CD4-positive, alpha-beta T cell treated with Interferon gamma for 1 hour (primary cell): ENCODE results near the gene KPNA3.
"Not testable (repeated sequence)": the region's sequence is repeated elsewhere in the genome, so short reads cannot be mapped to it uniquely, and the experiment has no call there.

Experiments used
- DNase-seq: peaks from one replicate; pipeline ENCODE4 v3.0.0-alpha.2; 2020

KPNA3 gene

GRCh38 chr13:49739498-49740187 lies 52.8 kb downstream of the KPNA3 start:
- no peak for DNase-seq

DNA sequence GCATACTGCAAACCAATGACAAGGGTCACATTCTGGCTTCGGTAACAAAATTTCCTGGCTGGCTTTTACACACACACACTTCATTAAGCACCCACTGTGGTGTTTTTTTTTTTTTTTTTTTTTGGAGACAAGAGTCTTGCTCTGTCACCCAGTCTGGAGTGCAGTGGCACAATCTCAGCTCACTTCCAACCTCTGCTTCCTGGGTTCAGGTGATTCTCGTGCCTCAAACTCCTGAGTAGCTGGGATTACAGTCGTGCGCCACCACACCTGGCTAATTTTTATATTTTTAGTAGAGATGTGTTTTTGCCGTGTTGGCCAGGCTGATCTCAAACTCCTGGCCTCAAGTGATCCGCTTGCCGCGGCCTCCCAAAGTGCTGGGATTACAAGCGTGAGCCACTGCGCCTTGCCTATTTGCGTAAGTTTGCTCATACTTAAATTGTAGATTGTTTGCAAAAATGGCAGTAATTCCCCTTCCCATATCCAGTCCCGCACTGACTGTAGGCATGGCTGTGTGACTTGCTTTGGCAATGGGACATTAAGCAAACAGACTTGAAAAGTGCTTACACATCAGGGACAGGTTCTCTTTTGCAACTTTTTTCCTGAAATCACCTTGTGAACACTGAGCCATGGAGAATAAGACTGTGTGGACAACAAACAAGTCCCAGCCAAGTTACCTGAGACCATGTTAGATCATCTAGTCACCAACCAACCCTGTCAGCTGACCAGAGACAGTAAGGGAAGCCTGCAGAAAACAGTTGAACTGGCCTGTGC lies 59.1 kb downstream of the KPNA3 start:
- DNase-seq = no peak

- no peak for DNase-seq
Measured at GRCh38 chr13:49731766-49732165, 60.7 kb downstream of the KPNA3 start.

GRCh38 chr13:49716615-49717014 lies 75.9 kb downstream of the KPNA3 start:
- DNase-seq = no peak

- no peak for DNase-seq
Measured at GRCh38 chr13:49714757-49715156, 77.7 kb downstream of the KPNA3 start.

GRCh38 chr13:49711218-49711863 lies 81.1 kb downstream of the KPNA3 start:
- no peak for DNase-seq

GRCh38 chr13:49704264-49704663 lies 88.2 kb downstream of the KPNA3 start:
- DNase-seq = not testable (repeated sequence)

- no peak for DNase-seq
Measured at GRCh38 chr13:49701491-49701890, 91.0 kb downstream of the KPNA3 start.

DNA sequence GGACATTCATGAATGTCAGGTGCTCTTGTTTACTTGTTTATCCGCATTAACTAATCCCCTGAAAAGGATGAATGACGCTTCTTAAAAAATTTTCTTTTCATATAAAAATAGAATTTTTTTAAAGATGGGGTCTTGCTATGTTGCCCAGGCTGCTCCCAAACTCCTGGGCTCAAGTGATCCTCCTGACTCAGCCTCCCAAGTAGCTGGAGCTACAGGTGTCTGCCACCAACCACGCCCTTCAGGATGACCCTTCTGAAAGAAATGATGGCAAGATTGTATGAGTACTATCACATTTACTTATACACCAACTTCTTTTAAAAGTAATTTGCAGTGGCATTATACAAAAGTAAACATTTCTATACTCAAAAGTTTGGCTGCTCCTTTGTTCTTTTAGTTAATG lies 95.0 kb downstream of the KPNA3 start:
- DNase-seq = no peak

GRCh38 chr13:49694446-49694845 lies 98.0 kb downstream of the KPNA3 start:
- DNase-seq = no peak

- DNase-seq = no peak
Measured at GRCh38 chr13:49693877-49694276, 98.6 kb downstream of the KPNA3 start.

DNA sequence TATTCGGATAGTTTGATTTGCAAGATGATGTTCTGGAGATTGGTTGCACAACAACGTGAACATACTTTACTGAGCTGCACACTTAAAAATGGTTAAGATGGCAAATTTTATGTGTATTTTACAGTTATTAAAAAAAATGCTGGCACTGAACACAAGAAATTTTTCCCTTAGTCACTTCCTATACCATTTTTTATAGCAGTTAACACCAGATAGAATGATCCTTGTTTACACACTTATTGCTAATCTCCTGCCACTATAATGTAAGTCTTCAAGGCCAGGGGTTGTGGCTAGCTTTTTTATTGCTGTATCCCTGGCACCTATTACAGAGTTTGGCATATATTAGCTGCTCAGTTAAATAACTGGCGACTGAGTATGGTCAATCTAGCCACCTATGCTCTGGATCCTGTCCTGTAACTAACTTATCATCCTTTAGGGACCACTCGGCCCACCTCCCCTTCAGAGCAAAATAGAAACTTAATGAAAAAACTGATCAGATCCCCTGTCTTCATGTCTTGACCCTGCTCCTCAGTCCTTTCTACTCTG lies 99.2 kb downstream of the KPNA3 start:
- DNase-seq = no peak

GRCh38 chr13:49690995-49691784 lies 101.3 kb downstream of the KPNA3 start, which contains the start of gene EBPL:
Gene EBPL, minus strand, starts transcription at chr13:49691486. Its CDS starts 62 bp downstream, at chr13:49691424.
- DNase-seq = peak; percentile 82

- no peak for DNase-seq
Measured at GRCh38 chr13:49690133-49690994, 102.1 kb downstream of the KPNA3 start.

GRCh38 chr13:49683489-49683888 lies 109.0 kb downstream of the KPNA3 start:
- DNase-seq = no peak

DNA sequence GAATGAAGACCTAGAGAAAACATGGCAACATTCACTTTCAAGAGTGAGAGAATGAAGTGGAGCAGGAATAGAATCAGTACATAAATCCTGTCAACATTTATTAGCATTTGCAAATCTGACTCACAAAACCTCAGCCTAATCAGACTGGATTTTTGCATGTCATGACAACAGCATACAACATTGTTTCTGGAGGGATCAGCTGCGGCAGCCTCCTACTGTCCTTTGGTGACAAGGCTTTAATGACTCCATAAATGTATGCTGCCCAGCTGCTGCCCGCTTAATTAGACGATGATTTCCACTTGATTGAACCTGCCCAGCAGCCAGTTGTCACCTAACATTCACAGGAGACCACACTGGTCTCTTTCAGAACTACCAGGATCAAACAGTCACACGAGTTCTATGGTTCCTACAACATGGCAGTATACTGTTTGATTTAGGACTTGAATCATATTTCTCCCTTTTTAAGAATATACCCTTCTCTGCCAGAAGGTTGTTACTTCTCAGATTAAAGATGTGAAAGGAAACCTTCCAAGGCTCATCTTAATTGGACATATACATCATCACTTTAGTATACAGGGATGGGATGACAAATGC lies 110.5 kb downstream of the KPNA3 start:
- DNase-seq = no peak

DNA sequence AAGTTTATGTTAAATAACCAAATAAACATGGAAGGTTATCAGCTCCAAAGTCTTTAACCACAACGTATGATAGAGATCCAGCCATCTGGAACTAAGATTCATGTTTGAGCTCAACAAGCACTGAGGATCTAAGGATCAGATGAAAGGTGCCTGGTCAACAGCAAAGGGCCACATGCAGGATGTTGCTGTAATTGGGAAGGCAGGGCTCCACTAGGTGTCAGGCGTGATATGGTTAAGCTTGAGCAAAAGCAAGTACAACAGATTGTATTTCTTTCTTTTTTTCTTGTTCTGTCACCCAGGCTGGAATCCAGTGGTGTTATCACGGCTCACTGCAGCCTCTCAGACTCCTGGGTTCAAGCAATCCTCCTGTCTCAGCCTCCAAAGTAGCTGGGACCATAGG lies 113.2 kb downstream of the KPNA3 start:
- DNase-seq = no peak

DNA sequence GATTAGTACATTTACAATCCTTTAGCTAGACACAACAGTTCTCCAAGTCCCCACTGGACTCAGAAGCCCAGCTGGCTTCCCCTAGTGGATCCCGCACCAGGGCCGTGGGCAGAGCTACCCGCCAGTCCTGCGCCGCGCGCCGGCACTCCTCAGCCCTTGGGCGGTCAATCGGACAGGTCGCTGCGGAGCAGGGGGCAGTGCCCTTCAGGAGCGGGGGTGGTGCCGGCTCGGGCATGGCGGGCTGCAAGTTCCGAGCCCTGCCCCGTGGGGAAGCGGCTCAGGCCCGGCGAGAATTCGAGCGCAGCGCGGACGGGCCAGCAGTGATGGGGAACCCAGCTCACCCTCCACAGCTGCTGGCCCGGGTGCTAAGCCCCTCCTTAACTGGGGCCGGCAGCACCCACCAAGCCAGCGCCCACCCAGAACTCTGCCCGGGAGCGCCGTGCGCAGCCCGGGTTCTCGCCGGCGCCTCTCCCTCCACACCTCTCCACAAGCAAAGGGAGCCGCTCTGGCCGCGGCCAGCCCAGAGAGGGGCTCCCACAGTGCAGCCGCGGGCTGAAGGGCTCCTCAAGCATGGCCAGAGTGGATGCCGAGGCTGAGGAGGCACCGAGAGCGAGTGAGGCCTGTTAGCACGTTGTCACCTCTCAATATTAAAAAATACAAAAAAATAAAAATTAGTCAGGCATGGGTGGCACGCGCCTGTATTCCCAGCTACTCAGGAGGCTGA lies 114.1 kb downstream of the KPNA3 start:
- DNase-seq = no peak

DNA sequence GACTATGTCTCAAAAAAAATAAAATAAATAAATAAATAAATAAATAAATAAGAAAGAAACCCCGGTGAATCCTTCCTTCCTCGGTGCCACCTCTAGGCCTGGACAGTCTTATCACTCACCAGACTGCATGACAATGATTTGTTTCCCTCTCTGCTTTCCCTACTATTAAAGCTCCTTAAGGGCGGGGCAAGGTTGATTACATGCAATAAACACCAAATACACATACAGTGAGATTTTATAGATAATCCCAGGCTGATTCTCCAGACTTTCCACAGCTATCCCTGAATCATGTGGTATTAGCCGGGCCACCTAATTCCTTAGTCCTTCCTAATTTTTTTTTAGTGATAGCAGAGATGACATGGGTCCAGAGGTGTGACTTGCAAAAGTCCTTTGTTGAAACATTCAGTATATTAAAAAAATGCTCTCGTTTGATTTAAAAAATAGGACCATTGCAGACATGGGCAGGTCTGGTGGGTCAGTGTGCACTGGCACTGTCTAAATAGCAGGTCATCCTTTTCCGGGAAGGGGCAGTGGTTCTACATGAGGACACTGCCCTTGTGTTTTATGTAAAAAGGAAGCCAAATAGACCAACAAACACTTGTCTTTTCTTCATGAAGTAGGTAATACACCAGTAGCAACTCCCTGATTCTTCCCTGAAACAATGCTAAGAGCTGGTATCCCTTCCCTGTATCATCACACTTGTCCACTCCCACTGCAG lies 115.7 kb downstream of the KPNA3 start:
- DNase-seq = no peak

DNA sequence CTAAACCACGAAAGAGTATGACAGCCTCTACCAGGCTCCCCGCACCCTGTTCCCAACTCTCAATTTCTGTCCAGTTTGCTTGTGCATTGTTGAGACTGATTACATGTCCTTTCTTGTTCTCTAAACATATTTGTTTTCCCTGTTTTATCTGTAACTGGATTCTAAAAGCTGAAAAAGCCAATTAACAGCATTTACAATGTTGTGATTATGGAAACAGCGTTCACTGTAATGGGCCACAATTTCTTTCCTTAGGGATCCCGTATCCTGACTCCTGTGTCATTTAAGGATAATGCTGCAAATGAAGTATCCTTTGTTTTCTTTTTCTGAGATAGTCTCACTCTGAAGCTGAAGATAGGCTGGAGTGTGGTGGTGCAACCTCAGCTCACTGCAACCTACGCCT lies 121.7 kb downstream of the KPNA3 start:
- DNase-seq = no peak
